GM23248 (cell line): ENCODE measurements around the gene DRC1. TPM values are rescaled to one million over a fixed set of nuclear protein-coding genes. Genes with fewer than 3 reads are reported as not detected.

ENCODE experiments used
- DNase-seq: peaks from one replicate; pipeline ENCODE4 v3.0.0-alpha.2; 2015
- H2AFZ ChIP-seq: fragments of 200-600 bp; sonication (generic); 2 replicates; pipeline ENCODE4 v1.6.1; 2016; ENCODE audit warnings: antibody characterized with exemption
- H3F3A ChIP-seq: fragments of 200-600 bp; sonication (generic); 2 replicates; pipeline ENCODE4 v1.6.1; 2016; ENCODE audit warnings: mild to moderate bottlenecking, antibody characterized with exemption, mixed run types; ENCODE audit not compliant: insufficient read depth
- H3K27ac ChIP-seq: fragments of 200-600 bp; sonication (generic); 2 replicates; pipeline ENCODE4 v1.5.1; 2016; ENCODE audit warnings: mild to moderate bottlenecking
- H3K27me3 ChIP-seq: fragments of 200-600 bp; sonication (generic); replicated peaks from 2 replicates; pipeline ENCODE4 v1.6.1; 2016; ENCODE audit warnings: mild to moderate bottlenecking; ENCODE audit not compliant: insufficient read depth
- H3K36me3 ChIP-seq: fragments of 200-600 bp; sonication (generic); 2 replicates; pipeline ENCODE4 v1.6.1; 2016; ENCODE audit warnings: low read depth, mild to moderate bottlenecking
- H3K4me1 ChIP-seq: fragments of 200-600 bp; sonication (generic); 2 replicates; pipeline ENCODE4 v1.6.1; 2016; ENCODE audit warnings: mild to moderate bottlenecking; ENCODE audit not compliant: insufficient read depth
- H3K4me2 ChIP-seq: fragments of 200-600 bp; sonication (generic); one replicate; pipeline ENCODE4 v1.6.1; 2016; ENCODE audit warnings: mild to moderate bottlenecking; ENCODE audit not compliant: unreplicated experiment
- H3K4me3 ChIP-seq: fragments of 200-600 bp; sonication (generic); 2 replicates; pipeline ENCODE4 v1.5.1; 2016; ENCODE audit warnings: mild to moderate bottlenecking
- H3K79me2 ChIP-seq: fragments of 200-600 bp; sonication (generic); 2 replicates; pipeline ENCODE4 v1.6.1; 2016; ENCODE audit warnings: mild to moderate bottlenecking; ENCODE audit not compliant: insufficient read depth
- H3K9ac ChIP-seq: fragments of 200-600 bp; sonication (generic); 2 replicates; pipeline ENCODE4 v1.6.1; 2016; ENCODE audit warnings: mild to moderate bottlenecking
- H3K9me2 ChIP-seq: fragments of 200-600 bp; sonication (generic); 2 replicates; pipeline ENCODE4 v1.6.1; 2016; ENCODE audit warnings: mixed run types, mild to moderate bottlenecking, moderate library complexity; ENCODE audit not compliant: insufficient read depth
- H3K9me3 ChIP-seq: fragments of 200-600 bp; sonication (generic); one replicate; pipeline ENCODE4 v1.6.1; 2017; ENCODE audit warnings: low read depth
- H4K20me1 ChIP-seq: fragments of 200-600 bp; sonication (generic); 2 replicates; pipeline ENCODE4 v1.6.0; 2016; ENCODE audit not compliant: insufficient read depth
- EZH2 ChIP-seq: fragments of 200-600 bp; sonication (generic); IDR thresholded peaks from 2 replicates; pipeline ENCODE4 v1.6.1; 2018; ENCODE audit warnings: antibody characterized with exemption, mild to moderate bottlenecking; ENCODE audit not compliant: insufficient read depth, poor library complexity, severe bottlenecking
- EZH2phosphoT487 ChIP-seq: fragments of 200-600 bp; sonication (generic); IDR thresholded peaks from 2 replicates; pipeline ENCODE4 v1.6.1; 2018; ENCODE audit warnings: antibody characterized with exemption, moderate library complexity, mild to moderate bottlenecking, low read depth; ENCODE audit not compliant: insufficient read depth
- WGBS, 2 experiments: methylation state at CpG; one replicate each; pipeline ENCODE4 v1.1.6; 2015 to 2017; ENCODE audit warnings: low lambda C conversion rate in 2 of 2, low coverage in 1 of 2; ENCODE audit errors: missing lambda C conversion rate in 2 of 2; 5-methylcytosine and 5-hydroxymethylcytosine counted together
- in situ Hi-C: fragments of 300-500 bp; cut with MboI; formaldehyde crosslinking; loops from 2 replicates; pipeline ENCODE4 v1.15.0; 2020
- polyA plus RNA-seq: library from polyadenylated mRNA; unstranded; fragments of >200 nt; fragmentation: Nextera tagmentation; extraction: Ambion mirVana; gene quantifications from 2 replicates; pipeline ENCODE4 v1.2.1, GENCODE V29; 2016
- total RNA-seq: library from RNA; depleted of rRNA; stranded (reverse); fragments of >200 nt; shearing (Covaris generic); gene quantifications from 2 replicates; pipeline ENCODE4 v1.2.3, GENCODE V29; 2014

Gene DRC1
- total and polyA plus RNA-seq, 2 experiments from 2014 or later: not detected

DNA sequence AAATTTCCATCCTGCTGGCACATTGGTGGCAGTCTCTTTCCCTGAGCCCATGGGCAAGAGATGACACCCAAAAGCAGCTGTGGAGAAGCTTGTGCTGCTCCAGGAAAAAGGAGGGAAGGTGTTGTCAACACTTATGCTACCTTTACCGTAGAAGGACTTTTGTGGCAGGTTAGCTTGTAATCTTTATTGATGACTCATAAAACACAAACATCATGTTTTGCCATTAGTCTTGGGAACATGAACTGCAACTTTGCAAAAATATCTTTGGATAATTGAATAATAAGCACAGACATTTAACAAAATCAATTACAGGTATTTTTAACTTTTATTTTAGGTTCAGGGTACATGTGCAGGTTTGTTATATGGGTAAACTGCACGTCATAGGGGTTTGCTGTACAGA is 33.4 kb downstream of the DRC1 start:
- Histone ChIP-seq H3K9me2 (no peaks in the 10 kb centered on the region), H4K20me1 (no peaks in the 10 kb centered on the region), H3K9ac (no peak overlapping the region), H3K9me3 (no peaks in the 10 kb centered on the region), H3K4me1 (peaks cover 19% of the 10 kb centered on the region), H3K36me3 (no peaks in the 10 kb centered on the region), H3K4me2 (no peak overlapping the region), H2AFZ (no peak overlapping the region), H3F3A (peaks cover 18% of the 10 kb centered on the region), H3K79me2 (no peaks in the 10 kb centered on the region), H3K27me3 (no peaks in the 10 kb centered on the region), H3K27ac (no peak overlapping the region), H3K4me3 (no peak overlapping the region)
- no peak for TF ChIP-seq EZH2
- no peak for TF ChIP-seq EZH2phosphoT487
- in situ Hi-C loops: no loop called here
- DNase-seq: no peak
- WGBS, 2 experiments: 85 to 94% methylated on average over 2 of the region's 2 CpGs

DNA sequence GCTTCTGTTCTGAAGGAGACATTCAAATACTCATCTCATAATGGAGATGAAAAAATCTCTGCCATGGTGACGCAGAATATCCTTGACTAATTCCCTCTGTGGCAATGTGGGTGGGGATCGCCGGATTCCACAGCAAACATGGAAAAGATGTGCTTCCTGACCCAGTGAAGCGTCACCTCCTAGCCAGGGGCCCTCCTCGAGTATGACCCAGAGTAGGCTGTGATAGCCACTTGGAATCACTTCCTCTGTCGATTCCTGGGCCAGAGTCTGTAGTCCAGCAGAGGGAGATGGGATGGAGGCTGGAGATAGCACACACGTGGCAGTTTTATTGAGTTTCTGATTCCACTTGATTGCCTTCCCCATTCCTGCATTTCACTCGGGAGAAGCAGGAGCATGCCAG is 36.8 kb downstream of the DRC1 start:
- 4 to 5% methylated on average over 8 of the region's 8 CpGs for WGBS, 2 experiments
- no peaks in the 10 kb centered on the region for H3K36me3 ChIP-seq
- H3K9me2 ChIP-seq: no peaks in the 10 kb centered on the region
- no peaks in the 10 kb centered on the region for H4K20me1 ChIP-seq
- peaks cover 14% of the 10 kb centered on the region for H3F3A ChIP-seq
- 0 out of 2 replicates have a peak overlapping the region, but pooled peaks have one; percentile 3 for H3K4me3 ChIP-seq
- H2AFZ ChIP-seq: peak overlapping the region; percentile 89
- H3K27me3 ChIP-seq: no peaks in the 10 kb centered on the region
- peak; percentile 97 for DNase-seq
- H3K4me2 ChIP-seq: peak overlapping the region; percentile 69
- peak overlapping the region; percentile 93 for H3K27ac ChIP-seq
- in situ Hi-C loops: no loop called here
- no peaks in the 10 kb centered on the region for H3K9me3 ChIP-seq
- no peaks in the 10 kb centered on the region for H3K79me2 ChIP-seq
- H3K9ac ChIP-seq: peak overlapping the region; percentile 71
- peaks cover 19% of the 10 kb centered on the region for H3K4me1 ChIP-seq
- TF ChIP-seq EZH2phosphoT487 (no peak), EZH2 (no peak)

DNA sequence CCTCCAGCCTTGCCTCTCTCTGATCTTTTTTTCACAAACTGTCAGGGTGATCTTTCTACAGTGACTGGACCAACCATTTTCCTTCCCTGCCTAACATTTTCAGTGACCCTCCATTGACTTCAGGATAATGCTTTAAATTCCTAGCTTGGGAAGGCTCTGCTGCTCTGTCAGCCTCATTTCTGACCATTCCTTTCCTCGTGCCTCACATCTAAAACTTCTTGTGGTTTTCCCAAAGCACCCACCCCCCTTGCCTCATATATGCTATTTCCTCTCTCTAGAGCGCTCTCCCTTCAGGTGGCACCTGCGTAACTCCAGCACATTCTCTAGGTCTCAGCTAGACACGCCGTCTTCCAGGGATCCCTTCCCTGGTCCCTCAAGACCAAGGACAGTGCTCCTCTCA is 37.2 kb downstream of the DRC1 start:
- Histone ChIP-seq H3K4me2 (peak overlapping the region; percentile 69), H3K9me2 (no peaks in the 10 kb centered on the region), H3K4me1 (peaks cover 19% of the 10 kb centered on the region), H4K20me1 (no peaks in the 10 kb centered on the region), H3F3A (peaks cover 14% of the 10 kb centered on the region), H2AFZ (peak overlapping the region; percentile 89), H3K36me3 (no peaks in the 10 kb centered on the region), H3K79me2 (no peaks in the 10 kb centered on the region), H3K4me3 (no peak overlapping the region), H3K9ac (peak overlapping the region; percentile 71), H3K27me3 (no peaks in the 10 kb centered on the region), H3K9me3 (no peaks in the 10 kb centered on the region), H3K27ac (peak overlapping the region; percentile 93)
- WGBS, 2 experiments: 84 to 86% methylated on average over 5 of the region's 5 CpGs
- peak; percentile 40 for DNase-seq
- in situ Hi-C loops: no loop called here
- TF ChIP-seq EZH2: no peak
- no peak for TF ChIP-seq EZH2phosphoT487

DNA sequence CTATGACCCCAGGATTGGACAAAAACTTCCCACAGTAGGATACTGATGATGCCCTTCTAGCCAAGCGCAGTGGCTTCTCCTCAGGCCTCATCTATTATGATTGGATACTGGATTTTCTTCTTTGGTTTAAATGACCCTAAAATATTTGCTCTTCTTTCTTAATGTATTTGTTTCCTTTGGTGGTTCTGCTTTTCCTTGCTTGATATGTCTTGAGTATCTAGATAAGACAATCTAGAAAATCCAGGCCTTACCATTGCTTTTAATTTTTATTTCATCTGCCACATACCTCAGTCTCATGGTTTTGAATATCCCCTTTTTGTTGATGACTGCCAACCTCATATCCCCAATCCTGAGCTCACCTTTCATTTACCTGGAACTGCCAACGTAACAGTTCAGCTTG is 40.6 kb downstream of the DRC1 start:
- Histone ChIP-seq H2AFZ (no peak overlapping the region), H3K4me2 (no peak overlapping the region), H3K27ac (no peak overlapping the region), H3K36me3 (no peaks in the 10 kb centered on the region), H3K4me1 (peaks cover 19% of the 10 kb centered on the region), H3K4me3 (no peak overlapping the region), H3F3A (peaks cover 14% of the 10 kb centered on the region), H3K27me3 (no peaks in the 10 kb centered on the region), H3K9me3 (no peaks in the 10 kb centered on the region), H4K20me1 (no peaks in the 10 kb centered on the region), H3K79me2 (no peaks in the 10 kb centered on the region), H3K9ac (no peak overlapping the region), H3K9me2 (no peaks in the 10 kb centered on the region)
- DNase-seq: no peak
- in situ Hi-C loops: no loop called here
- WGBS, 2 experiments: 87 to 97% methylated on average over 2 of the region's 2 CpGs
- no peak for TF ChIP-seq EZH2

DNA sequence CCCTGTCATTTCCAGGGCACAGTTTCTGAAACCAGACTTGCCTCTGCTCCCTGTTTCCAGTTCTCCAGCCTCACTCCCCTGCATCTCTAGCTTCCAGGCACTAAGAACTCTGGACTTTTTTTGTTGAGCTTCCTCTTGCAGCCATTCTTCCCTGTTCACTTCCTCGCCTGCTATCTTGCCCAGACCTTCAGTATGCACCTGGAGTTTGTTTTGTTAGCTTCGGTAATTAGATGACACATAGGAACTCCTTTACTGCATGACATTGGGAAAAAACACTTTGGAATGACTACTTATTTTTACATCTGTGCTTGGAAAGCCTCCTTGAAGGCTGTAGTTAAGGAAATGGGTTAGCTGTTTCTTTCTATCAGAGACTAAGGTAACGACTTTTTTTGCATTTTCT is 41.0 kb downstream of the DRC1 start:
- Histone ChIP-seq H3K27ac (no peak overlapping the region), H3K9me2 (no peaks in the 10 kb centered on the region), H3K27me3 (no peaks in the 10 kb centered on the region), H3K4me1 (peaks cover 18% of the 10 kb centered on the region), H3K79me2 (no peaks in the 10 kb centered on the region), H4K20me1 (no peaks in the 10 kb centered on the region), H3K4me3 (no peak overlapping the region), H3F3A (peaks cover 14% of the 10 kb centered on the region), H2AFZ (no peak overlapping the region), H3K9ac (no peak overlapping the region), H3K36me3 (no peaks in the 10 kb centered on the region), H3K4me2 (no peak overlapping the region), H3K9me3 (no peaks in the 10 kb centered on the region)
- in situ Hi-C loops: no loop called here
- no peak for DNase-seq
- TF ChIP-seq EZH2phosphoT487: no peak
- no peak for TF ChIP-seq EZH2
- 54 to 64% methylated on average over 3 of the region's 3 CpGs for WGBS, 2 experiments
